ENCODE data around the gene OSBPL3.

GRCh38 chr7:24756545-24757352, 223.2 kb downstream of the OSBPL3 start:
- TF ChIP-seq POLR2A (IDR thresholded peaks at IDR 0.05) (peak in 1 of 2 donors; percentile 48), CTCF (IDR thresholded peaks at IDR 0.05) (no peak)

All from uterus (tissue), 2 donors.